Tibial nerve (tissue), 3 donors: Measurements from ENCODE around the gene MAST1.

Experiments
- CTCF ChIP-seq, 5 experiments: fragments of 200-600 bp in 3 of 5; fragments of 450-650 bp in 2 of 5; sonication (generic) in 3 of 5; IDR thresholded peaks; one replicate each; pipeline ENCODE4 v1.5.1; 2016 to 2019; ENCODE audit warnings: antibody characterized with exemption in 5 of 5, mild to moderate bottlenecking in 3 of 5, moderate library complexity in 2 of 5
- POLR2A ChIP-seq, 2 donors: fragments of 450-650 bp; IDR thresholded peaks; one replicate each; pipeline ENCODE4 v1.6.1; 2017; ENCODE audit warnings: antibody characterized with exemption in 2 of 2, mild to moderate bottlenecking in 2 of 2, moderate library complexity in 2 of 2

GRCh38 chr19:12801466-12802266 lies 36.6 kb upstream of the MAST1 start, which contains the start of the genes PRDX2 and THSD8:
- peak in 1 of 5 experiments; percentile 8 for TF ChIP-seq CTCF (IDR thresholded peaks at IDR 0.05)
- TF ChIP-seq POLR2A (IDR thresholded peaks at IDR 0.05): peak; percentile 53 to 79
